Ishikawa (cell line): ENCODE measurements around the gene FLVCR2.

Experiments
- CEBPB ChIP-seq: IDR thresholded peaks from 2 replicates; pipeline ENCODE4 v1.6.1; 2012
- EGR1 ChIP-seq: IDR thresholded peaks from 2 replicates; pipeline ENCODE4 v1.6.1; 2012
- EP300 ChIP-seq: IDR thresholded peaks from 2 replicates; pipeline ENCODE4 v1.6.1; 2012; ENCODE audit warnings: borderline replicate concordance
- FOXM1 ChIP-seq: IDR thresholded peaks from 2 replicates; pipeline ENCODE4 v1.6.1; 2012; ENCODE audit warnings: low read depth, borderline replicate concordance
- MAX ChIP-seq: IDR thresholded peaks from 2 replicates; pipeline ENCODE4 v1.6.1; 2012
- RAD21 ChIP-seq: IDR thresholded peaks from 2 replicates; pipeline ENCODE4 v1.6.1; 2012; ENCODE audit warnings: low read depth
- TAF1 ChIP-seq: IDR thresholded peaks from 2 replicates; pipeline ENCODE4 v1.6.1; 2012; ENCODE audit warnings: low read depth, mild to moderate bottlenecking
- TCF12 ChIP-seq: IDR thresholded peaks from 2 replicates; pipeline ENCODE4 v1.6.1; 2012; ENCODE audit warnings: low read depth
- TEAD4 ChIP-seq: IDR thresholded peaks from 2 replicates; pipeline ENCODE4 v1.6.1; 2012
- USF1 ChIP-seq: IDR thresholded peaks from 2 replicates; pipeline ENCODE4 v1.6.1; 2012
- YY1 ChIP-seq: IDR thresholded peaks from 2 replicates; pipeline ENCODE4 v1.6.1; 2012; ENCODE audit warnings: low read depth
- ZBTB7A ChIP-seq: IDR thresholded peaks from 2 replicates; pipeline ENCODE4 v1.6.1; 2012; ENCODE audit warnings: low read depth
- TF ChIP-seq, protein P1 (sequence below): IDR thresholded peaks from 2 replicates; pipeline ENCODE4 v1.6.1; 2012; ENCODE audit warnings: low read depth, mild to moderate bottlenecking

DNA sequence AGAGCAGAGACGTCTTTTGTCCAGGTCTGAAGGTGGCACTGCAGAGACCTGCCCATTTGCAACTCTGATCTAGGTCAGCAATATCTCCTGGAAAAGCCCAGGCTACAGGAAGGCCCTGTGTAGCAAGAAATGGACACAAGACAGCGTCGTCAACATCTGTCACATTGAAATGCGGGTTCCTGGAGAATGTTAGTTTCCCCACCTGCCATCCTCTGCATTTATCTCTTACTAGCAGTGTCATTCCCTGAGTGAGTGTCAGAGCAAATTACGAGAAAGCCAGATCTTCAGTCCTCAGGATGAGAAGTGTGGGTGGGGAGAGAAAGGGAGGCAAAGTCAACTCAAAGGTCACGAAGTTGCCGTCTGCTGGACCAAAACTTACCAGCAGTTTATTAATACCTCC lies 27.4 kb upstream of the FLVCR2 start:
- no peak for TF ChIP-seq RAD21
- TF ChIP-seq MAX = no peak
- TF ChIP-seq EGR1 = no peak
- TF ChIP-seq EP300 = no peak
- TF ChIP-seq CEBPB = no peak
- TF ChIP-seq ZBTB7A = no peak
- no peak for TF ChIP-seq TAF1
- no peak for TF ChIP-seq TCF12
- no peak for TF ChIP-seq TEAD4
- TF ChIP-seq FOXM1 = no peak
- TF ChIP-seq USF1 = no peak
- TF ChIP-seq, protein P1, sequence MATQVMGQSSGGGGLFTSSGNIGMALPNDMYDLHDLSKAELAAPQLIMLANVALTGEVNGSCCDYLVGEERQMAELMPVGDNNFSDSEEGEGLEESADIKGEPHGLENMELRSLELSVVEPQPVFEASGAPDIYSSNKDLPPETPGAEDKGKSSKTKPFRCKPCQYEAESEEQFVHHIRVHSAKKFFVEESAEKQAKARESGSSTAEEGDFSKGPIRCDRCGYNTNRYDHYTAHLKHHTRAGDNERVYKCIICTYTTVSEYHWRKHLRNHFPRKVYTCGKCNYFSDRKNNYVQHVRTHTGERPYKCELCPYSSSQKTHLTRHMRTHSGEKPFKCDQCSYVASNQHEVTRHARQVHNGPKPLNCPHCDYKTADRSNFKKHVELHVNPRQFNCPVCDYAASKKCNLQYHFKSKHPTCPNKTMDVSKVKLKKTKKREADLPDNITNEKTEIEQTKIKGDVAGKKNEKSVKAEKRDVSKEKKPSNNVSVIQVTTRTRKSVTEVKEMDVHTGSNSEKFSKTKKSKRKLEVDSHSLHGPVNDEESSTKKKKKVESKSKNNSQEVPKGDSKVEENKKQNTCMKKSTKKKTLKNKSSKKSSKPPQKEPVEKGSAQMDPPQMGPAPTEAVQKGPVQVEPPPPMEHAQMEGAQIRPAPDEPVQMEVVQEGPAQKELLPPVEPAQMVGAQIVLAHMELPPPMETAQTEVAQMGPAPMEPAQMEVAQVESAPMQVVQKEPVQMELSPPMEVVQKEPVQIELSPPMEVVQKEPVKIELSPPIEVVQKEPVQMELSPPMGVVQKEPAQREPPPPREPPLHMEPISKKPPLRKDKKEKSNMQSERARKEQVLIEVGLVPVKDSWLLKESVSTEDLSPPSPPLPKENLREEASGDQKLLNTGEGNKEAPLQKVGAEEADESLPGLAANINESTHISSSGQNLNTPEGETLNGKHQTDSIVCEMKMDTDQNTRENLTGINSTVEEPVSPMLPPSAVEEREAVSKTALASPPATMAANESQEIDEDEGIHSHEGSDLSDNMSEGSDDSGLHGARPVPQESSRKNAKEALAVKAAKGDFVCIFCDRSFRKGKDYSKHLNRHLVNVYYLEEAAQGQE = no peak
- no peak for TF ChIP-seq YY1
